AG04450 (cell line): ENCODE data around the gene DUSP12. TPM values are rescaled to one million over a fixed set of nuclear protein-coding genes. Genes with fewer than 3 reads are reported as not detected.

ENCODE experiments used
- CTCF ChIA-PET: fragments of 300-600, 350-600 bp; formaldehyde crosslinking; extraction: SDS; loops from one replicate; lab custom pipeline; 2022; ENCODE audit warnings: antibody characterized with exemption, inconsistent platforms; lab: Charles Lee
- POLR2A ChIA-PET: fragments of 350-600 bp; formaldehyde crosslinking; extraction: SDS; loops from one replicate; lab custom pipeline; 2021; ENCODE audit warnings: antibody characterized with exemption, inconsistent platforms; lab: Yijun Ruan, JAX
- DNase-seq: peaks from one replicate; pipeline ENCODE4 v3.0.0-alpha.2; 2011; ENCODE audit warnings: low read depth, low spot score
- H3K27ac ChIP-seq: one replicate; pipeline ENCODE4 v1.5.1; 2012; ENCODE audit warnings: low read depth, low read length, control low read depth
- H3K27me3 ChIP-seq: one replicate; pipeline ENCODE4 v1.6.0; 2012; ENCODE audit warnings: low read length; ENCODE audit not compliant: control insufficient read depth, insufficient read depth
- H3K4me3 ChIP-seq: 2 replicates; pipeline ENCODE4 v1.5.1; 2011; ENCODE audit warnings: mild to moderate bottlenecking, low read depth, low read length, control low read depth
- H3K9me3 ChIP-seq: 2 replicates; pipeline ENCODE4 v1.5.1; 2012; ENCODE audit warnings: low read length; ENCODE audit not compliant: control insufficient read depth, insufficient read depth
- CTCF ChIP-seq: IDR thresholded peaks from 2 replicates; pipeline ENCODE4 v1.5.1; 2011; ENCODE audit warnings: low read depth, low read length, control low read depth, inconsistent platforms
- polyA plus RNA-seq: library from polyadenylated mRNA; depleted of rRNA; stranded (reverse); fragments of >200 nt; gene quantifications from 2 replicates; pipeline ENCODE4 v1.2.3, GENCODE V29; 2011

DUSP12 gene
- polyA plus RNA-seq, 1 experiment = 41.1 TPM

GRCh38 chr1:161740921-161741320 is 8.7 kb upstream of the DUSP12 start:
- Histone ChIP-seq H3K4me3 (no peak overlapping the region), H3K27me3 (no peaks in the 10 kb centered on the region), H3K27ac (no peak overlapping the region), H3K9me3 (no peaks in the 10 kb centered on the region)
- no peak for TF ChIP-seq CTCF
- ChIA-PET POLR2A (no interaction called here), CTCF (interaction anchor here (0.6 to 7.6 kb wide), 24 partner anchors 8 to 514 kb away, joined by 3 to 92 read pairs (median 6); partner anchors contain the start of genes ATF6, DUSP12 and FCRLB)
- DNase-seq = no peak

- no peak overlapping the region for H3K27ac ChIP-seq
- H3K4me3 ChIP-seq = no peak overlapping the region
- H3K27me3 ChIP-seq = no peaks in the 10 kb centered on the region
- POLR2A ChIA-PET = no interaction called here
- no peak for TF ChIP-seq CTCF
- no peak for DNase-seq
- CTCF ChIA-PET = interaction anchor here (2.3 to 6.0 kb wide), 3 partner anchors 11 to 294 kb away, joined by 18 to 70 read pairs (median 25); no protein-coding TSS in a partner anchor
- no peaks in the 10 kb centered on the region for H3K9me3 ChIP-seq
Measured at GRCh38 chr1:161743231-161743630, 6.4 kb upstream of the DUSP12 start.

DNA sequence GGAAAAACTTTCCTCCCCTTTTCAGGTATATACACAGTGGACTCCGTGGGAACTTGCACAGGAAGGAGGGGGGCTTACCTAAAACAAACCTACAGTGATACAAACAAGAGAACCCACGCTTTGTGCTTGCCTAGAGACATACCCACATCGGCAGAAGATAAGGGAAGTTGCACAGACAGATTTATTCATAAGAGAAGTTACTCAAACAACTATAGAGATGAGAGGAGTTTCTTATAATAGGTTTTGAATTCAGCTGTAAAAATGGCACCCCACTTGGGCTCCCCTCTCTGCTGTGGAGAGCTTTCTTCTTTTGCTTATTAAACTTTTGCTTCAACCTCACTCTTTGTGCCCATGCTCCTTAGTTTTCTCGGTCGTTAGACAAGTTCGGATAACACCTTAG is 1.8 kb upstream of the DUSP12 start:
- H3K9me3 ChIP-seq = no peaks in the 10 kb centered on the region; the same call in 1 of the 2 replicates
- ChIA-PET CTCF (interaction anchor here (2.3 to 3.0 kb wide), 2 partner anchors 8 to 290 kb away, joined by 15 to 29 read pairs; no protein-coding TSS in a partner anchor), POLR2A (no interaction called here)
- no peak for TF ChIP-seq CTCF
- no peak overlapping the region for H3K27ac ChIP-seq
- DNase-seq = no peak
- H3K4me3 ChIP-seq = no peak overlapping the region
- no peaks in the 10 kb centered on the region for H3K27me3 ChIP-seq

- Histone ChIP-seq H3K27ac (no peak overlapping the region), H3K4me3 (no peak overlapping the region), H3K9me3 (no peaks in the 10 kb centered on the region; the same call in 1 of the 2 replicates), H3K27me3 (no peaks in the 10 kb centered on the region)
- DNase-seq = no peak
- TF ChIP-seq CTCF = peak; percentile 43
- CTCF ChIA-PET = interaction anchor here (1.6 kb wide), 1 partner anchor 29 kb away, joined by 7 read pairs; no protein-coding TSS in a partner anchor
- POLR2A ChIA-PET = no interaction called here
Measured at GRCh38 chr1:161763522-161764098, 14.0 kb downstream of the DUSP12 start.
